ENCODE results near the gene KANSL2.

- no peak for TF ChIP-seq CTCF (IDR thresholded peaks at IDR 0.05; ENCODE audit: low read depth, low read length)
- no peak for TF ChIP-seq POLR2A (IDR thresholded peaks at IDR 0.05; ENCODE audit: extremely low read depth, insufficient read length)
Observed at GRCh38 chr12:48688836-48689235, 6.8 kb upstream of the KANSL2 start.
